Activated CD4-positive, alpha-beta T cell treated with anti-CD3 and anti-CD28 coated beads, Interleukin-2, Interleukin-6, amounts not matched to agents 100 ng/mL and 50 ng/mL, durations not matched to agents 16 hours and 8 hours (primary cell): ENCODE data around the gene PPAT.
"Not testable (repeated sequence)": the region's sequence is repeated elsewhere in the genome, so short reads cannot be mapped to it uniquely, and the experiment has no call there.

Experiments
- DNase-seq: peaks from one replicate; pipeline ENCODE4 v3.0.0-alpha.2; 2020

Gene PPAT

DNA sequence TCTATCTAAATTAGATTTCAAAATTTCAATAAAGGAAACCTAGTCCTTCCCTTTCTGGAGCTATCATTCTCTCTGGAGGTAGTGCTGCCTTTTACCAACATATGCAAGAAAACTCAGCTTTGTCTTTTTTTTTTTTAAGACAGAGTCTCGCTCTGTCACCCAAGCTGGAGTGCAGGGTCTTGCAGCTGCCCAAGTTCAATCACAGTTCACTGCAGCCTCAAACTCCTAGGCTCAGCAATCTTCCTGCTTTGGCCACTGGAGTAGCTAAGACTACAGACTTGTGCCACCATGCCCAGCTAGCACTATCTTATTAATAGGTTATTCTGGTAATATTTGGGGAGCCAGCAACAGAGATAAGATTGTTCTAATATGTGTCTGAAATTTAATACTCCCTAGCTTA, 60.5 kb downstream of the PPAT start:
- DNase-seq = no peak

DNA sequence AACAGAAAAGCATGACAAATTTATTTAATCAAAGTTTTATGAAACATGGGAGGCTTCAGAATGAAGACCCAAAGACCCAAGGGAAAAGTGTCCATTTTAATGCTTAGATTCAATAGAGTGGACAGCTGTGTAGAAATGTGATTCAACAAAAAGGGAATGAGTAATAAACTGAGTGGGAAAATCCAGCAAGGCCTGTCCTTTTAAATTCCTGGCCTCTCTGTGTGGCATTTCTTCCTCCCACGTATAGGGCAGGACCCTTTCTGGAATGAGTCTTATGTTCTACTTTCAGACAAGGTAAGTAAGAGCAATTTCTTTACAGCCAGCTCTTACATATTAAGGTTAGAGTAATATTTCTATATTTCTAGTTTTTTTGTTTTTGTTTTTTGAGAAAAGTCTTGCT, 62.6 kb downstream of the PPAT start:
- DNase-seq = no peak

DNA sequence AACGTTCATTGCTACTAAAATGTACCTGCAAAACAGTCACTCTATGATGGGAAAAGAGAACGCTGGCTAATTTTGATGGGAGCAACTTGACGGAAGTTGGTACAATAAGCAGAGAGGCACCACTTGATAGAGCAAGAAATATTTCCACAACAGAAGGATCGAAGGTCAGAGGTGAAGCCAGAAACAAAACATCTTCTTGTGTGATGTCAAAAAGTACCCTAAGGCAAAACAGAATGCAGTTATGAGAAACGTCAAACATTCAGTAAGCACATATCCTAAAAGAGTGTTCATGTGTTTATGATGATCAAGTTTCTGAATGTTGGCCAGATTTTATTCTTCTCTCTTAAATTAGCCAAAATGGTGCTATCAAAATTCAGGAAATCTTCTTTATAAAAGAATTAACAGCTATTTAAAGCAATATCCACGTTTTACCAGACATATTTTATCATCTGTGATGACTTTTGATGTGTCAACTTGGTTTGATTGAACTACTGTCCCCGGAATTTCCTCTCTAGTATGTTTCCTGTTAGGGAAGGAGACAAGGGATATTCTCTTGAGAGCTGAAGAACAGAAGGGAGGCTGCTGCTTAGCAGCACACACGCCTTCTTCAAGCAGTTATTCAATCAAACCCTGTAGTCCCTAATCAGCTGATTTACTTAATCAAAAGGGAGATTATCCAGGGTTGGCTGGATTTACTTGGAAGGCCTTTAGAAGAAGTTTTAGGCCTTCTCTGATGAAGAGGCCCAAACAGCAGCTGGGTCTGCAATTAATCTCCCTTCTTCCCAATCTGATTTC, 63.8 kb downstream of the PPAT start:
- DNase-seq = no peak

DNA sequence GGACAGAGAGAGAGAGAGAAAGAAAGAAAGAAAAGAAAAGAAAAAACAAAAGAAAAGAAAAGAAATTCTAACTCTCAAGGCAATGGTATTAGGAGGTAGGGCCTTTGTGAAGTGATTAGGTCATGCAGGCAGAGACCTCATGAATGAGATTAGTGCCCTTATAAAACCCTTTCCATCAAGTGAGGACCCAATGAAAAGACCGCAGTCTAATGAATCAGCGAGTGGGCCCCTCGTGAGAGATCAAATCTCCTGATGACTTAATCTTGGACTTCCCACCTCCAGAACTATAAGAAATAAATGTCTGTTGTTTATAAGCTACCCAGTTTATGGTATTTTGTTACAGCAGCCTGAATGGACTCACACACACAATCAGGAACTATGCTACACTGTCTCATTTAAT, 65.0 kb downstream of the PPAT start:
- DNase-seq = no peak

DNA sequence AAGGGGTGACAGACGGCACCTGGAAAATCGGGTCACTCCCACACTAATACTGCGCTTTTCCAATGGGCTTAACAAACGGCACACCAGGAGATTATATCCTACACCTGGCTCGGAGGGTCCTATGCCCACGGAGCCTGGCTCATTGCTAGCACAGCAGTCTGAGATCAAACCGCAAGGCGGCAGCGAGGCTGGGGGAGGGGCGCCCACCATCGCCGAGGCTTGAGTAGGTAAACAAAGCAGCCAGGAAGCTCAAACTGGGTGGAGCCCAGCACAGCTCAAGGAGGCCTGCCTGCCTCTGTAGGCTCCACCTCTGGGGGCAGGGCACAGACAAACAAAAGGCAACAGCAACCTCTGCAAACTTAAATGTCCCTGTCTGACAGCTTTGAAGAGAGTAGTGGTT, 72.4 kb downstream of the PPAT start:
- DNase-seq = not testable (repeated sequence)

DNA sequence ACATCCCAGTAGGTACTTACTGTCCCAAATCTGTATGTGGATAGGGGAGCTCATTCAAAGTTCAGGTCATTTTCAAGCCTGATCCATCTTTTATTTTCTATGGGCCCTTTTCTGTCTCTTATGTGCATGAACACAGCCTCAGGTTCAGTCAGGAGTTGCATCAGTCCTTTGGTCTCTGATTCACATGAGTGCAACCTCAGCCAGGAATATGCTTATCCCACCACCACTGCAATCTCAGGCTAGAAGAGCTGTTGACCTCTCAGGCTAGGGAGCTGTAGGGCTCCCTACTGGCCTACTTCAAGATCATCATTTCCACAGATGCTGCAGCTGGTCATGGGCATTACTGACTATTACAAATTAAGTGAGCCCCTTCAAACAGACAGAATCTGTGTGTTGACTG, 75.3 kb downstream of the PPAT start:
- DNase-seq = no peak

DNA sequence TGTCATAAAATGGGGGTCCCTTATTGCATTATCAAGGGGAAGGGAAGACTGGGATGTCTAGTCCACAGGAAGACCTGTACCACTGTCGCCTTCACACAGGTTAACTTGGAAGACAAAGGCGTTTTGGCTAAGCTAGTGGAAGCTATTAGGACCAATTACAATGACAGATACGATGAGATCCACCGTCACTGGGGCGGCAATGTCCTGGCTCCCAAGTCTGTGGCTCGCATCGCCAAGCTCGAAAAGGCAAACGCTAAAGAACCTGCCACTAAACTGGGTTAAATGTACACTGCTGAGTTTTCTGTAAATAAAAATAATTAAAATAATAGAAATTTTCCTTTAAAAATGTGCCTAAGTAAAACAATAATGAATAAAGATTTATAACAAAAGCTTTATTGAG, 78.8 kb downstream of the PPAT start:
- no peak for DNase-seq

DNA sequence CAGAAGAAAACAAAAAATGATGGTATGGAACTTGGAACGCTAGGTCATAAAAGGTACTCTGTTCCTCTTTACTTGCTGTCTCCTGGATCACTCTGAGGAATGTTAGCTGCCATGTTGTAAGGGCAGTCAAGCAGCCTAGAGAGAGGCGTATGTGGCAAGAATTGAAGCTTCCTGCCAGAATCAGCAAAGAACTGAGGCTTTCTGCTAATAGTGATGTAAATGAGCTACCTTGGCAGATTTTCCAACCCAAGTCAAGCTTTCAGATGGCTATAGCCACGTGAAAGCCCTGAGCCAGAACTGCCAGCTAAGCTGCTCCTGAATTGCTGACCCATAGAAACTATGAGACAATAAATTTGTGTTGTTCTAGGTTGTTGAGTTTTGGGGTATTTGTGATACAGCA, 86.8 kb downstream of the PPAT start:
- no peak for DNase-seq

DNA sequence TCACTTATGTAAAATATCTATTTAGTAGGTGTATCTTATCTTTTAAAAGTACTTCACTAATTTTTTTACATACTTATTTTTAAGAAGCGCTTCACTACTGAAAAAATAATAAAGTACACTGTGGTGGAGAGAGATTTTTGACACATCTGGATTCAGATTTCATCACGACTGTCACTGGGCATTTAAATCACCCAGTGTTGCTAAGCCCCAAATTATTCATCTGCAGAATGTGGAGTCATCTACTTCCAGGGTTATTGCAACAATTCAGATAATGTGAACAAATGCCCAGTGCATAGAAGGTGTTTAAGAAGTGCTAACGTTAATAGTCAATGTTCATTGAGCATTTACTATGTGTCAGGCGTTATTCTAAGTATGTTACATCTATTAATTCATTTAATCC, 90.0 kb downstream of the PPAT start:
- DNase-seq = no peak
